Activated CD8-positive, alpha-beta memory T cell treated with anti-CD3 and anti-CD28 coated beads, Interleukin-2, amount 50 U/mL, for 48 hours (primary cell): ENCODE results near the gene DUSP5.
"Not testable (repeated sequence)": the region's sequence is repeated elsewhere in the genome, so short reads cannot be mapped to it uniquely, and the experiment has no call there.

ENCODE experiments used
- DNase-seq: peaks from one replicate; pipeline ENCODE4 v3.0.0-alpha.2; 2020

Gene DUSP5, protein sequence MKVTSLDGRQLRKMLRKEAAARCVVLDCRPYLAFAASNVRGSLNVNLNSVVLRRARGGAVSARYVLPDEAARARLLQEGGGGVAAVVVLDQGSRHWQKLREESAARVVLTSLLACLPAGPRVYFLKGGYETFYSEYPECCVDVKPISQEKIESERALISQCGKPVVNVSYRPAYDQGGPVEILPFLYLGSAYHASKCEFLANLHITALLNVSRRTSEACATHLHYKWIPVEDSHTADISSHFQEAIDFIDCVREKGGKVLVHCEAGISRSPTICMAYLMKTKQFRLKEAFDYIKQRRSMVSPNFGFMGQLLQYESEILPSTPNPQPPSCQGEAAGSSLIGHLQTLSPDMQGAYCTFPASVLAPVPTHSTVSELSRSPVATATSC

DNA sequence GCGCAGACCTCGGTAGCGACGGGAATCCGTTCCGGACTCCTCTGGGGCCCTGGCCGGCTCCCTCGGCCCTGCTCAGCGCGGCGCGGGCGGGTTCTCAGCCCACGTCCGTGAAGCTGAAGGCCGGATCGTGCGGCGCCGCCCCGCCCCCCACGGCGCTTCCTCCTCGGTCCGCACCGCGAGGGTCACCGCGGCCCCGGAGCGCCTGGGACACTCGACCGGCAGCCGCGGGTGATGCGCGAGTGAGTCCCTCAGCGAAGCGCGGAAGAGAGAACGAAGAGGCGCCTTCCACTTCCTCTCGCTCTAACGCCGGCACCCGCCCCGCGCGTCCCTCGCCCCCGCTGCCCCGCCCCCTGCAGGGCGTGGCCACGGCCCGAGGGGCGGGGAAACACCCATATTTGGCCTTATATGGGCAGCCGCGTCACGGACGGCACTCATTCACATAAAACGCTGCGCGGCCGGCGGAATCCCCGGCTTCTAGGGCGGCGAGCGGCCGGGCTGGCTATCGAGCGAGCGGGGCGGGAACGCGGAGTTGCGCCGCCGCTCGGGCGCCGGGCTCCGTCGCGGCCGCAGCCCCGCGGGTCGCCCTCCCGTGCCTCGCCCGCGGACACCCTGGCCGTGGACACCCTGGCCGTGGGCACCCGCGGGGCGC is at the start of gene DUSP5:
TSS of gene DUSP5 (plus strand) at position 470 of the 649 bp plus-strand sequence. CDS start 215 bp downstream, outside the sequence.
- peak; percentile 98 for DNase-seq

DNA sequence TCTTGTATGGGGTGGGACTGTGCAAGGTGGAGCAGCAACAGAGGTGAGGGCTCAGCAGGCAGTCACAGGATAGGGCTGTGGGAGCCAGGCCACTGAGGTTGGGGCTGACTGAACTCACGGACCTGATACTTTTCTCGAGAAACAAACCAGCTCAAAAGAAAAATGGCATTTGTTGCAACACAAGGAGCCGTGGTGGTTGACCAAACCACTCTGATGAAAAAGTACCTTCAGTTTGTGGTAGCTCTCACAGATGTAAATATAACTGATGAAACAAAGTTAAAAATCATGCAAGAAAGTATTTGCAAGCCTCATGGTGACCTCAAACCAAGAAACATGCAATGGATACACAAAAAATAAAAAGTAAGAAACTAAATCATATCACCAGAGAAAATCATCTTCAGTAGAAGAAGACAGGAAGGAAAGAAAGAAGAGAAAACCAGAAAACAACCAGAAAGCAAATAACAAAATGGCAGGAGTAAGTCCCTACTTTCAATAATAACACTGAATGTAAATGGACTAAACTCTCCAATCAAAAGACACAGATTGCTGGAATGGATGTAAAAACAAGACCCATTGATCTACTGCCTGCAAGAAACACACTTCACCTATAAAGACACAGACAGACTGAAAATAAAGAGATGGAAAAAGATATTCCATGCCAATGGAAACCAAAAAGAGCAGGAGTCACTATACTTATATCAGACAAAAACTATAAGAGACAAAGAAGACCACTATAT is 48.9 kb upstream of the DUSP5 start:
- no peak for DNase-seq

DNA sequence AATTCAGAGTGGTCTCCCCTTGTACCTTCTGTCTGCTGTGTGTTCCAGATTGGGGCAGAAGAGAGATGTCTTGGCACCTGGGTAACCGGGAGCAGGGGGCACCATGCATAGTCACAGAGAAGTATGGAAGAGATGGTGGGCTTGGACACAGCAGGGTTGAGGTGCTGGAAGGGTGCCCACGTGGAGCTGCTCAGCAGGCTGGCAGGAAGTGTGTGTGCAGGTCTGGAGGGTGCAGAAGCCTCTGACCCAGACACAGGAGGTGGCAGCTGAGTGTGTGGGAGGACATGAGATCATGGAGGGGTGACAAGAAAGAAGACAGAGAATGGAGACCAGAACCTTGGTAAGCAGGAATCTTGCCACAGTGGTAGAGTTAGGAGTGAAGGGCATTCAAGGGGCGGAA is 42.3 kb upstream of the DUSP5 start:
- peak; percentile 64 for DNase-seq

DNA sequence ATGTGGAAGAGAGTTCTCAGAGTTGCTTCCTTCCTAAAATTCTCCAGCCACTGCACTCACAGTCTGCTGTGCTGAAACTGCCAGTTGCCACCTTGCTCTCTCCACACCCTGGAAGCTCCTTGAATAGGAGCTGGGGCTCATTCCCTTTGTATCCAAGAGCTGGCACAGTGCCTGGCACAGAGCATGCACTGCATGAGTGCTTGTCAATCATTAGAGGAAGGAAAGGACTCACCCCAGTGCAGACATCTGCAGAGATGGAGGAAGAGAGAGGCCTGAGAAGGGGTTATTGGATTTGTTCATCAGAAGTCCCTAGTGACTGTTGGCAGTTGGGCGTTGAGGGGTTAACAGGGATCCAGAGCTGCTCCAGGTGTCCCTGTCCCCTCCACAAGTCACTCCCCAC is 41.7 kb upstream of the DUSP5 start:
- peak; percentile 45 for DNase-seq

DNA sequence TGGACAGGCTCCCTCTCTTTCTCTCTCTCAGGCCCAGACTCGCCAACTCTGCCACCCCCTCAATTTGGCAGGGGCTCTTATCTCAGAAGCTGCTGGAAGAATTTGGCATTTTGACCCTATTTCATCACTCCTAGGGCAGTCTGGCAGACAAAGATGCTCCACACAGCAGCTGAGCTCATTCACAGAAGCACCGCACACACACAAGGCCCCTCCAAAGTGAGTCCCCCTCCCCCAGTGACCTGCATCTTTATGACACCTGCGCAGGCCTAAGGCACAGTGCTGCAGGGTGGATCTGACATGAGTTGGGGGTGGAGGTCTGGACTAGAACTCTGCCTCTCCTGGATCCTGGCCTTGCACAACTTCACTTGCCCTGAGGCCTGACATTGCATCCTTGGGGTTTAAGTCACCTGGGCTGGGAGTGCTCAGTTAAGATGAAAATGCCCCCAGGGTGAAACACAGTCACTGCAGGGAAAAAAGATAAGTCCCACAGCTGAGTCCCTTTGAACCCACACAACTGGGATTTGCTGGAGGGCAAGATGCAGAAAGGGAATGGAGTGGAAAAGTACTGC is 41.1 kb upstream of the DUSP5 start:
- DNase-seq: peak; percentile 49

DNA sequence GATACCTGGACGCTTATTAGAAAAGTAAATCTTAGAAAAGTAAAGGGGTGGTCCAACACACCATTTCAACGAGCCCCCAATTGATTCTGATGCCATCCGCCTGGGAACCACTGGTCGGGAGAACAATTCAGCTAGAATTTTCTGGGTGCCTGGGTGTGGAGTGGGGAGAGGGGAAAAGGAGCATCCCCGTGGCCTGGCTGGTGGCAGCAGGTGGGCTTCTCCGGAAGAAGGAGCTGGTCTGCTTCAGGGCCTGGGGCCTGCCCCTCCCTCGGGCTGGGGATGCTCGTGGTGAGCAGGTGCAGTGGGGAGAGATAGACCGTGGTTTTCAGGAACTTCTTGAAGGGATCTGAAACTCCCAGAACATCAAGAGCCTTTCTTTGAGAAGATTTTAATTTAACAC is 39.9 kb upstream of the DUSP5 start:
- peak; percentile 46 for DNase-seq

DNA sequence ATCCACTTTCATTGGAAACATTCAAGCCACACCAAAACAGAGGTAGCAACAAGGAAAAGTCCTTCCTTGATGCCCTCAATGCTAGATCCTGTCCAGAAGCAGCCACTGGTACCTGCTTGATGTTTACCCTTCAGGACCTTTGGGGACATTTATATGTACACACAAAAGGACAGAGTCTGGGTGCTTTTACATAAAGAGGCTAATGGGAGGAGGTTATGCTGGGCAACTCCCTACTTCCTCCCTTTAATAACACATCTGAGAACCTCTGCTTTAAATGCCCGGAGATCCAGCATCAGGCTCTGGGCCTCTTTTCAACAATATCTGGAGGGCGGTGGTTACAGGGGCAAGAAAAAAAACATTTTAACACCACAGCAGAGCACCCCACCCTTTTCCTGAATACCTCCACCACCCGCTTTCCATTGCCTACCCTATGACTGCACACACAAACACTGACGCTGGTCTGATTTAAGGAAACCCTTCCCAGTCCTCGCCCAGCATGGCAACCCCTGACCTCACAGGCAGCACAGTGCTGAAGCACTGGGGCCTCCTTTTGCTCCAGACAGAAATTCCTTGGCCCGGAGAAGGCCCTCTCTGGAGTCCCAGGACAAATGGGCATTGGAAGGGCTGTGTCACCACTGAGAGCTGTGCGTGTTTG is 39.3 kb upstream of the DUSP5 start:
- DNase-seq: no peak

DNA sequence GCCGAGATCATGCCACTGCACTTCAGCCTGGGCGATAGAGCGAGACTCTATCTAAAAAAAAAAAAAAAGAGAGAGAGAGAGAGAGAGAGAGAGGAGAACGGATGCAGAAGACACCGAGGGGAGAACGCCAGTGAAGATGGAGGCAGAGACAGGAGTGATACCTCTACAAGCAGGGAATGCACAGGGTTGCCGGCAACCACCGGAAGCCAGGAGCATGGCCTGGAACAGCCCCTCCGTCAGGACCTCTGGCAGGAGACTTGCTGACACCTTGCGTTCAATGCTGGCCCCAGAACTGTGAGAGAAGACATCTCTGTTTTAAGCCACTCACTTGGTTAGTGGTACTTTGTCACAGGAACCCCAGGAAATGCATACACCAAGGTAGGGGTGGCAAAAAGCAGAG is 38.1 kb upstream of the DUSP5 start:
- DNase-seq: no peak

DNA sequence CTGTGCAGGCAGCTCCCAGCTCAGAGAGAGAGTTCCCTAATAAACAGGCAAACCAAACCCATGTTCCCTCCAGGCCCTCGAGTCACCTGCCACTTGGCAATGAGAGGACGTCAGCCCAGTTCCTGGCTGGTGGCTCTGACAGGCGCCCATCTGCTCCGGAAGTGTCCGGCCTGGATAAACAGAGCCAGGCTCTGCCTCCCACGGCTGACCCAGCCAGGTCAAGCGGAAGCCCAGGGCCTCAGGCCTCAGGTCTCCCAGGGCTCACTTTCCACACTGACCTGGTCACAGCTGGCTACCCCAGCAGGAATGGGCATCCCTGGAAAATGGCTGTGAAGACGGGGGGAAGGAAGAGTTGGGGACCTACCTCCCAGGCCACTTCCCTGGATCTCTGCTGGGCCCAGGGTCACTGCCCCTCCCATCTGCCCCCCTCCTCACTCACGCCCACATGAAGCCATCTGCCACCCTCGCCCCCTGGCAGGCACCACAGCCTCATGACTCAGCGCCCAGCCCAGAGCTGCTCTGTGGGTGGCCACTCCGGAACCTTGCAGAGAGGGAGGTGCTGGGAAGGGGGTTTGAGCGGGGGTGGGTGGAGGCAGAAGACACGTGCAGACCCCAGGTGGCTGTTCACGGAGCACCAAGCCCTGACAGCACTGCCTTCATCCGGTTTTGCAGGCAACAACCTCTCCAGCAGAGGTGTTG is 37.4 kb upstream of the DUSP5 start:
- DNase-seq: peak; percentile 65

DNA sequence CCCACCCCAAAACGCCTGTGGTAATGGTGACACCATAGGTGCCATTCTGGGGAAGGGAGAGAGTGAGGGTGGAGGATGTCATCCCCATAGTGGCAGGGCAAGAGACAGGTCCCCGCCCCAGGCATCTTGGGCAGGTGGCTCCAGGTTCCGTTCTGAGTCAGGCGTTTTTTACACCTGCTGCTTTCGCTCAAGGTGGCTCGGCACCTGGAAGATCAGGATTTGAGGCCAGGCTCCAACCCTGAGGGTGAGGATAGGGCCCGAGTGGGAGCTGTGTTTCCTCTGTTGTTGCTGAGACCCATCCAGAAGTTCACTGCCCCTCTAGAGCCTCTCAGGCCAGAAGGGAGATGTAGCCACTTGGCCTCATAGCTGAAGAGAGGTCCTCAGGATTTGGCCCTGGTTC is 36.6 kb upstream of the DUSP5 start:
- peak; percentile 54 for DNase-seq

DNA sequence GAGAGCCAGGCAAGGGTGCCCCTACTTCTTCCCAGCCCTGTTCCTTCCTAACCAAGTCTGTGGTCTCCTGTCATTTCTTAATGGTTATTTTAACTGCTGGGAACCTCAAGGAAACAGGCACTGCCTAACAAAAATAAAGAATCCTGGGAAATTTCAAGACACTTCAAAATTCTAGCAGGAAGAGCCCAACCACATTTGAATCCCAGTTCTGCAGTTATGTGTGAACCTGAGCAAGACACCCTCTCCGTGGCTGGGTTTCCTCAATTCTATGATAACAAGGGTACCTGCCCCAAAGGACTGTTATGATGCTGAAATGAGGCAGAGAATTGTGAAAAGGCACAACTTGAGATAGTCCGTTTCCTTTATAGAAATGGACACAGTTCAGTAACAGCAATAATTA is 36.2 kb upstream of the DUSP5 start:
- DNase-seq: peak; percentile 12

DNA sequence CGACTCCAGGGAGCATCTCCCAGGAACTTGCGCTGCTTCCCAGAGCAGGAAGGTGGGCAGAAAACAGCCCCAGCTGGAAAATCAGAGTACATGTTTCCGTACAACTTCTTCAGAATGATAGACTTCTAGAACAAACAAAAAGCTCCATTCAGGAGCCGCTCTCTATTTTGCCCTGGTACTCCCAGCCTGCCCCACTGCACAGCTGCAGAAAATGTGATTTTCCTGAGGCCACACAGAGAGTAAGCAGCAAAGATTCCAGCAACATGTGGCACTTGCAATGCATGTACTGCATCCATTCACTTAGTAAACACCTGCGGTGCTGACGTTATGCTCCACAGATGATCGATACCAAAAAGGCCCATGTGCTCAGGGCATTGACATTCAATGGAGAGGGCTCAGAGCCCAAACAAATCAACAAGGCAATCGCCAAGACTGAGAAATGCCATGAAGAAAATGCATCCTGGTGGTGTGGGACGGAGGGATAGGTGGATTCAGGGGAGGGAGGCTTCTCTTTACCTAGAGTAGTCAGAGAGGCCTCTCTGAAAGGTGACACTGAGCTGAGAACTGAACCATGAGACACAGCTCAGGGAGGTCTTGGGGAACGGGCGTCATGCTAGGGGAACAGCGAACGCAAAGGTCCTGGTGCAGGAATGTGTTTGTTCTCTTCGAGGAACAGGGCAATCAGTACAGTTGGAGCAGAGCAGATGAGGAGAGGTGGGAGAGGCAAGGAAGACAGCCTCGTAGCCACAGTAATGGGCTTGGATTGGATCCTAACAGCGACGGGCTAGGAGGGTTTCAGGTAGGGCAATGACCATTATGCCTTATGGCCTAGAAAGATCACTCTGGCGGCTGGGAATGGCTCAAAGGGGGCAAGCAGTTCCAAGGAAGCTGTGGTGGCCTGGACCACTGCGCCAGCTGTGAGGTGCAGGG is 35.3 kb upstream of the DUSP5 start:
- peak; percentile 44 for DNase-seq

DNA sequence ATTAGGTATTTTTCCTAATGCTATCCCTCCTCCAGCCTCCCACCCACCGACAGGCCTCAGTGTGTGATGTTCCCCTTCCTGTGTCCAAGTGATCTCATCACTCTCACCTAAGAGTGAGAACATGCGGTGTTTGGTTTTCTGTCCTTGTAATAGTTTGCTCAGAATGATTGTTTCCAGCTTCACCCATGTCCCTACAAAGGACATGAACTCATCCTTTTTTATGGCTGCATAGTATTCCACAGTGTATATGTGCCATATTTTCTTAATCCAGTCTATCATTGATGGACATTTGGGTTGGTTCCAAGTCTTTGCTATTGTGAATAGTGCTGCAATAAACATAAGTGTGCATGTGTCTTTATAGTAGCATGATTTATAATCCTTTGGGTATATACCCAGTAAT is 29.4 kb upstream of the DUSP5 start:
- not testable (repeated sequence) for DNase-seq

DNA sequence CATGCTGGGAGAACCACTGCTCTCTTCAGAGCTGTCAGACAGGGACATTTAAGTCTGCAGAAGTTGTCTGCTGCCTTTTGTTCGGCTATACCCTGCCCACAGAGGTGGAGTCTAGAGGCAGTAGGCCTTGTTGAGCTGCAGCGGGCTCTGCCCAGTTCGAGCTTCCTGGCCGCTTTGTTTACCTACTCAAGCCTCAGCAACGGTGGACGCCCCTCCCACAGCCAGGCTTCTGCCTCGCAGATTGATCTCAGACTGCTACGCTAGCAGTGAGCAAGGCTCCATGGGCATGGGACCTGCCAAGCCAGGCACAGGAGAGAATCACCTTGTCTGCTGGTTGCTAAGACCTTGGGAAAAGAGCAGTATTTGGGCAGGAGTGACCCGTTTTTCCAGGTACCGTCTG is 27.2 kb upstream of the DUSP5 start:
- DNase-seq: not testable (repeated sequence)

DNA sequence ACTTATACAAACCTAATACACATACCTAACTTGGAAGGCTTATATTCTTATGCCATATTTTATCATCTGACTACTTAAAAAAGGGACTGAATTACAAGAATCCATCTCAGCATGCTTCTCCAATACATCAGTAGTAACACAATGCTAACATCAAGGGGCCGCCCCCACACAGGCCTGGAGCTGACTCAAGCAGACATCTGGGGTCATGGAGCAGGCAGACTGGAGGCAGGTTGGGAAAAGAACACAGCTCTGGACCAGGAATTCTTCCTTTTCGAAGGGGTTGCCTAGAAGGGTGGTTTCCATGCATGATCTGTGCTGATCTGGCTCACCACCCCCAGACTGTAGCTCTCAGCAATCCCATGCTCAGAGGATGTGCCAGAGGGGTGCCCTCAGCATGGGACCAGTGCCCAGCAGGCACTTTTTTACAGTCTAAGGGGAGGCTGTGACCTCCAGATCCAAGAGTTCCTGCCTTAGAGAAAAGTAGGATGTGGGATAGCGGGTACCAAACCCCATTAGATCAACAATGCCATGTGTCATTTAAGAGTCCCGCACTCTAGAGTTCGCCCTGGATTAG is 26.1 kb upstream of the DUSP5 start:
- no peak for DNase-seq

DNA sequence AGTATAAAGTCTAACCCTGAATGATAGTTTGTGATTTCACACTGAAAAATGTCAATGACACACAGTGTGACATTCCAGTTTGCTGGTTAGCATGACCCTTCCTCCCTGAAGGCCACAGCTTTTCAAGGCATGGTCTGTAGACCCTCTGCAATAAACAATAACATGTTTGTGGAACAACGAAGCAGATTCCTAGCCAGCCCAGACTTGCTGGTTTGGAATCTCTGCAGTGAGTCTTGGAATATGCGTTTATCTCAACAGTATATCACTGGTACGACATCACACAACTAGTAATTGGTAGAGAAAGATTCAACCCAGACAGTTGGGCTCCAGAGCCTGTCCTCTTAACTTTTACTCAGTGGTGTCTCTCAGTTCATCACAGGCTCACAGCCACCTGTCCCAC is 23.7 kb upstream of the DUSP5 start:
- no peak for DNase-seq

DNA sequence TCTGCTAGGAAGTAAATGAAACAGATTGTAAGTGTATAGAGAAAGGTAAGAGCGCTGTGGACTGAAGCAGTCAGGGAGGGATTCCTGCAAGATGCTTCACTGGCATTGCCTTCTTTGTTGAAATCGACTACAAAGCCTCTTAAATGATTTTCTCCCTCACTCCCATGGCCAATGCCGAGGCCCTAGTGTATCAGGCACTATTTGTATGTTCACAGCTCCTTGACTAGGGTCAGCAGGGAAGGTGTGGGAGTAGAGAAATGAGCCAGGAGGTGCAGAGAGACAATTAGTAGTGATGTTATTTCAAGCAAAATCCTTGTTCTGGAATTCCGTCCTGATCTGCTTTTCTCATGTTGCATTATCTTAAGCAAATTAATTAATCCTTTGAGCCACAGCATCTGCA is 22.9 kb upstream of the DUSP5 start:
- no peak for DNase-seq

DNA sequence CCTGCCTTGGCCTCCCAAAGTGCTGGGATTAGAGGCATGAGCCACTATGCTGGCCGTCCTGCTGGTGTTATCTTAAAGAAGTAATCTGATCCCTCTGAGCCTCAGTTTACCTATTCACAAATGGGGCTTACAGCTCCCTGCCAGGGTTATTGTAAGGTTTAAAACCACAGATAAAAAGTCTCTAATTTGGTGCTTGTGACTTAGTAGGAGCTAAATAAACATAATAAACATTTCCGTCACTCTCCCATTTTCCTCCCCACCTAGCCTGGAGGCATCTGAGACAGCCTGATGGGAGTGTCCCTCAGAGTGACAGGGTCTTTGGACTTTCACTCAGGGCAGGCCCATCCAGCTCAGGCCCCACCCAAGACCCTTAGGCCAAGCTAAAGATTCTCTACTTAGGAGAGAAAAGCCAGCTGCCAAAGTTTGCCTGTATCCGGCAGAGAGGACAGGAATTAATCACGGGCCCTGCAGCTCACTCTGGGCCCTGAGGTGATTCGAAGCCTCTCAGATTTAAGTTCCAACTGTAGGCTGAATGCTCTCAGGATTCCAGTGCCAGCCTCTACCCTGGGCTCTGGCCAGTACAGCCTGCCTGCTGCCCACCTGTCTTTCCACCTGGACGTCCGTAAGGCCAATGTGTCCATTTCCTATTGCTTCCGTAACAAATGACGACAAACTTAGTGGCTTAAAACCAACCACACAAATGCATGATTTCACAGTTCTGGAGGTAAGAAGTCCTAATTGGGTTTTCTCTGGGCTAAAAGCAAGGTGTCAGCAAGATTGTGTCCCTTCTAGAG is 21.8 kb upstream of the DUSP5 start:
- no peak for DNase-seq

DNA sequence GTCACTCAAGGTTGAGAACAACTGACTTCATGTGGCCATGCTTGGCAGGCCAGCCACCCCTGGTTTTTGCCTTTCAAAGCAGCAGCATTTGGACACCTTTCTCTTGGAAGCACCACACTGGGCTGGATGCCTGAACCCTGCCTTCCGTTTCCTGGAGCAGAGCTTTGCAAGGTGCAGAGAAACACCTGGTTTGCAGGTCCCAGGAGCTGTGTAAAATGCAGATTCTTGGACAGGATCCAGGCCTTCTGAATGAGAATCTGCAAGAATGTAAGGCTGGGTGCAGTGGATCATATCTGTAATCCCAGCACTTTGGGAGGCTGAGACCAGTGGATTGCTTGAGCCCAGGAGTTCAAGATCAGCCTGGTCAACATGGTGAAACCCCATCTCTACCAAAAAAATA is 18.0 kb upstream of the DUSP5 start:
- DNase-seq: no peak

DNA sequence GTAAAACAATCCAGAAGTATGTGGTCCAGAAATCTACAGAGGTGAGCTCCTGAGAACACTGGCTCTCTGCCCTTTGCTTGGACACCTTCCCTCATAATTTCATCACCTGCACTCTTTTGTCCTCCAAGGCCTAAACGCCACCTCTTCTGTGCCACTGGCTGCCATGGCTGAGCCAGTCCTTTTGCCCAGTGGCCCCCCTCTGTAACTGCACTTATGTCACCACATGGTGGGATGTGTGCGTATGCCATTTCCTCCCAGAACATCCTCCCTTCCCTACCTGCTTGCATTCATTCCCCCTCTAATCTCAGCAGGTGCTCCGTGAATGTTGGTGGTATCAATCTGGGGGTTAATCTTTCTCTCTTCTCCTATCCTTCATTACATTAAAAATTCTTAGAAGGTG is 17.3 kb upstream of the DUSP5 start:
- no peak for DNase-seq
